Kidney (tissue), 14 donors: Measurements from ENCODE around the gene C2CD3. TPM values are rescaled to one million over a fixed set of nuclear protein-coding genes. Genes with fewer than 3 reads are reported as not detected.
A peak's percentile ranks its signal among the peaks of the same experiment; 100 is the strongest.

Experiments used
- DNase-seq, 5 donors: peaks; one replicate each; pipeline ENCODE4 v3.0.0-alpha.2; 2013 to 2020
- FAIRE-seq: peaks from 2 replicates; lab custom pipeline; 2012; peaks lifted over from hg19 to GRCh38; lab: Jason Lieb, UNC
- H3K27ac ChIP-seq, 2 donors: one replicate each; pipeline ENCODE4 v1.7.0; 2013; ENCODE audit warnings: low read depth in 2 of 2, low read length in 2 of 2, inconsistent platforms in 1 of 2
- H3K27me3 ChIP-seq: one replicate; pipeline ENCODE4 v1.7.1; 2013; ENCODE audit warnings: low read length, inconsistent platforms; ENCODE audit not compliant: control insufficient read depth, insufficient read depth
- H3K36me3 ChIP-seq, 3 donors: one replicate each; pipeline versions ENCODE4 v1.7.0 to v1.7.1; 2013; ENCODE audit warnings: low read length in 3 of 3, control low read depth in 1 of 3, inconsistent platforms in 1 of 3; ENCODE audit not compliant: insufficient read depth in 3 of 3, control insufficient read depth in 2 of 3
- H3K4me1 ChIP-seq, 3 donors: one replicate each; pipeline versions ENCODE4 v1.7.0 to v1.7.1; 2013; ENCODE audit warnings: low read length in 3 of 3, inconsistent platforms in 1 of 3, low read depth in 1 of 3; ENCODE audit not compliant: control insufficient read depth in 2 of 3, insufficient read depth in 2 of 3
- H3K4me3 ChIP-seq, 3 donors: one replicate each; pipeline versions ENCODE4 v1.7.0 to v1.8.1; 2013; ENCODE audit warnings: low read length in 3 of 3, control low read depth in 1 of 3, inconsistent platforms in 1 of 3
- H3K9ac ChIP-seq, 3 donors: one replicate each; pipeline versions ENCODE4 v1.7.0 to v1.7.1; 2013; ENCODE audit warnings: low read length in 3 of 3, control low read depth in 1 of 3, inconsistent platforms in 1 of 3
- H3K9me3 ChIP-seq, 3 donors: one replicate each; pipeline versions ENCODE4 v1.7.0 to v1.7.1; 2013; ENCODE audit warnings: low read length in 3 of 3, control low read depth in 1 of 3, inconsistent platforms in 1 of 3; ENCODE audit not compliant: control insufficient read depth in 2 of 3, insufficient read depth in 1 of 3
- CTCF ChIP-seq: IDR thresholded peaks from 3 replicates; pipeline ENCODE4 v1.5.1; 2012; ENCODE audit warnings: mild to moderate bottlenecking, moderate library complexity, borderline replicate concordance; ENCODE audit not compliant: insufficient read depth; ENCODE audit errors: extremely low read depth
- intact Hi-C: fragments of 100-400 bp; cut with DNase I; formaldehyde crosslinking; loops from one replicate; pipeline ENCODE4 v1.11.1; 2022
- polyA plus RNA-seq: library from polyadenylated mRNA; stranded (reverse); fragments of 350-450 nt; fragmentation: Illumina TruSeq; extraction: RNeasy Lipid Tissue Mini Kit (QIAGEN cat#74804); gene quantifications from one replicate; pipeline ENCODE4 v1.2.3, GENCODE V29; 2014; ENCODE audit warnings: low read depth, low replicate concordance; ENCODE audit not compliant: insufficient read depth
- total RNA-seq: library from RNA; stranded (reverse); fragmentation: NEBNext Ultra II Directional; extraction: Animal tissue kit (Norgen Biotek cat#: 25700); gene quantifications from one replicate; pipeline ENCODE4 v1.2.1, GENCODE V29; 2021
- donor health status: control.
- donor health status: control.
- donor health status: control.
- donor health status: control.
- donor health status: control.
- donor health status: DM: yes; HTN: yes; CAD: no.
- donor health status: Normal renal cell carcinoma (clear cell type).

C2CD3 gene
- total and polyA plus RNA-seq, 2 donors from 2014 or later: 5.6 to 28.7 TPM

GRCh38 chr11:74171630-74171968 is 797 bp upstream of the C2CD3 start:
- TF ChIP-seq CTCF: no peak
- peak overlapping the region; percentile 87 to 96 (median 89) for H3K4me3 ChIP-seq
- H3K4me1 ChIP-seq: peaks cover 4 to 17% (median 9%) of the 10 kb centered on the region in 3 donors
- peaks cover 2 to 9% (median 8%) of the 10 kb centered on the region in 3 donors for H3K36me3 ChIP-seq
- DNase-seq (no peak), FAIRE-seq (no peak)
- no peaks in the 10 kb centered on the region for H3K27me3 ChIP-seq
- intact Hi-C loops: no loop called here
- no peaks in the 10 kb centered on the region for H3K9me3 ChIP-seq
- H3K9ac ChIP-seq: peak overlapping the region; percentile 66 to 93 (median 86)
- H3K27ac ChIP-seq: peak overlapping the region; percentile 89 to 90

GRCh38 chr11:74169738-74170458 is 904 bp downstream of the C2CD3 start:
- DNase-seq (peak in 1 of 5 donors; percentile 3), FAIRE-seq (no peak)
- no peak for TF ChIP-seq CTCF
- H3K4me1 ChIP-seq: peaks cover 4 to 17% (median 9%) of the 10 kb centered on the region in 3 donors
- no peaks in the 10 kb centered on the region for H3K9me3 ChIP-seq
- intact Hi-C loops: no loop called here
- H3K9ac ChIP-seq: peak overlapping the region; percentile 74 to 83 (median 75)
- H3K27me3 ChIP-seq: no peaks in the 10 kb centered on the region
- H3K27ac ChIP-seq: peak overlapping the region in 1 of 2 donors; percentile 89
- peaks cover 2 to 12% (median 8%) of the 10 kb centered on the region in 3 donors for H3K36me3 ChIP-seq
- peak overlapping the region; percentile 87 to 96 (median 93) for H3K4me3 ChIP-seq

- H3K4me1 ChIP-seq: peaks cover 4 to 17% (median 9%) of the 10 kb centered on the region in 3 donors
- no peak for FAIRE-seq
- H3K27ac ChIP-seq: no peak overlapping the region
- H3K36me3 ChIP-seq: peaks cover 4 to 12% (median 6%) of the 10 kb centered on the region in 3 donors
- DNase-seq: no peak
- no peak for TF ChIP-seq CTCF
- no peaks in the 10 kb centered on the region for H3K27me3 ChIP-seq
- no peak overlapping the region for H3K9ac ChIP-seq
- H3K4me3 ChIP-seq: no peak overlapping the region
- no peaks in the 10 kb centered on the region for H3K9me3 ChIP-seq
- intact Hi-C loops: no loop called here
Measured at GRCh38 chr11:74168838-74169237, 2.0 kb downstream of the C2CD3 start.
